ENCODE results near the gene SERPINC1.

- TF ChIP-seq CTCF (IDR thresholded peaks at IDR 0.05) (no peak), POLR2A (IDR thresholded peaks at IDR 0.05) (no peak)
Measured at GRCh38 chr1:173861731-173862145, 55.4 kb downstream of the SERPINC1 start.
